HepG2 (cell line): ENCODE data around the gene SNX9. TPM values are rescaled to one million over a fixed set of nuclear protein-coding genes. Genes with fewer than 3 reads are reported as not detected.

Experiments used
- ATF7-NPFF ChIP-seq: sonication (generic); formaldehyde crosslinking; IDR thresholded peaks from 2 replicates; pipeline ENCODE4 v1.8.1; 2023; ENCODE audit warnings: mild to moderate bottlenecking, low read depth, missing genetic modification reagents, moderate library complexity
- CHCHD3 ChIP-seq: sonication (generic); formaldehyde crosslinking; IDR thresholded peaks from 2 replicates; pipeline ENCODE4 v1.8.0; 2022; ENCODE audit warnings: mild to moderate bottlenecking, missing genetic modification reagents, moderate library complexity
- HNRNPK ChIP-seq: fragments of 200-400 bp; formaldehyde crosslinking; IDR thresholded peaks from 2 replicates; pipeline ENCODE4 v1.6.1; 2018; ENCODE audit warnings: low read length, low read depth, moderate library complexity, mild to moderate bottlenecking; ENCODE audit not compliant: poor library complexity, severe bottlenecking
- IRF2 ChIP-seq: IDR thresholded peaks from 2 replicates; pipeline ENCODE4 v1.6.1; 2018; ENCODE audit warnings: missing genetic modification reagents, missing compliant biosample characterization
- NR2F1 ChIP-seq, 2 experiments: fragments of 450-650 bp in 1 of 2; formaldehyde crosslinking in 1 of 2; IDR thresholded peaks; 2 replicates each; pipeline versions ENCODE4 v1.5.0 to v1.6.1; 2016 to 2020; ENCODE audit warnings: mild to moderate bottlenecking in 1 of 2, missing compliant biosample characterization in 1 of 2, missing genetic modification reagents in 1 of 2, moderate library complexity in 1 of 2
- STAT5B ChIP-seq: sonication (generic); formaldehyde crosslinking; IDR thresholded peaks from 2 replicates; pipeline ENCODE4 v1.4.0; 2020; ENCODE audit warnings: missing genetic modification reagents
- ZNF501 ChIP-seq: sonication (generic); formaldehyde crosslinking; IDR thresholded peaks from 2 replicates; pipeline ENCODE4 v1.5.1; 2020; ENCODE audit warnings: mild to moderate bottlenecking, moderate library complexity, missing genetic modification reagents
- ZSCAN20 ChIP-seq: sonication (generic); formaldehyde crosslinking; IDR thresholded peaks from 2 replicates; pipeline ENCODE4 v1.4.0; 2020; ENCODE audit warnings: missing genetic modification reagents, mild to moderate bottlenecking, borderline replicate concordance
- polyA plus RNA-seq, 8 experiments: library from polyadenylated mRNA; depleted of rRNA in 3 of 8; stranded (reverse) in 7 of 8; unstranded in 1 of 8; fragments of >200 nt; fragmentation: Illumina TruSeq in 4 of 8; extraction: Trizol in 4 of 8; gene quantifications; 2 replicates each; pipeline versions ENCODE4 v1.2.1 to v1.2.3, GENCODE V29; 2011 to 2016; ENCODE audit warnings: low read depth in 4 of 8, missing spikeins in 1 of 8, mixed read lengths in 1 of 8; ENCODE audit not compliant: insufficient read depth in 1 of 8
- total RNA-seq, 5 experiments: library from RNA; depleted of rRNA; stranded (reverse); fragments of >200 nt; fragmentation: Illumina TruSeq; extraction: Trizol; gene quantifications; 2 replicates each; pipeline ENCODE4 v1.2.3, GENCODE V29; 2016; ENCODE audit warnings: low read depth in 1 of 5
- TF ChIP-seq, protein P1 (sequence below): sonication (generic); formaldehyde crosslinking; IDR thresholded peaks from 2 replicates; pipeline ENCODE4 v1.8.1; 2023; ENCODE audit warnings: mild to moderate bottlenecking, missing genetic modification reagents
- TF ChIP-seq, protein P2 (sequence below), 2 experiments: sonication (generic) in 1 of 2; formaldehyde crosslinking in 1 of 2; IDR thresholded peaks; 2 replicates each; pipeline versions ENCODE4 v1.4.0 to v1.6.1; 2018 to 2020; ENCODE audit warnings: missing genetic modification reagents in 2 of 2, borderline replicate concordance in 1 of 2, low read depth in 1 of 2, mild to moderate bottlenecking in 1 of 2, missing biosample characterization in 1 of 2
- TF ChIP-seq, protein P3 (sequence below): sonication (generic); formaldehyde crosslinking; IDR thresholded peaks from 2 replicates; pipeline ENCODE4 v1.4.0; 2020; ENCODE audit warnings: mild to moderate bottlenecking, missing genetic modification reagents, borderline replicate concordance
- TF ChIP-seq, protein P4 (sequence below): sonication (generic); formaldehyde crosslinking; IDR thresholded peaks from 2 replicates; pipeline ENCODE4 v1.4.0; 2020; ENCODE audit warnings: mild to moderate bottlenecking, missing genetic modification reagents
- TF ChIP-seq, protein P5 (sequence below): IDR thresholded peaks from 2 replicates; pipeline ENCODE4 v1.6.1; 2016; ENCODE audit warnings: mild to moderate bottlenecking, missing biosample characterization, missing genetic modification reagents
- TF ChIP-seq, protein P6 (sequence below): sonication (generic); formaldehyde crosslinking; IDR thresholded peaks from 2 replicates; pipeline ENCODE4 v1.5.0; 2020; ENCODE audit warnings: missing genetic modification reagents
- TF ChIP-seq, protein P7 (sequence below): sonication (generic); formaldehyde crosslinking; IDR thresholded peaks from 2 replicates; pipeline ENCODE4 v1.9.0; 2022; ENCODE audit warnings: low read depth, missing genetic modification reagents

SNX9 gene
- total and polyA plus RNA-seq, 2 of the 13 experiments (the other 11 are each of a cell fraction or from before 2014, with no cell fraction given) = 21.9 to 36.0 TPM

DNA sequence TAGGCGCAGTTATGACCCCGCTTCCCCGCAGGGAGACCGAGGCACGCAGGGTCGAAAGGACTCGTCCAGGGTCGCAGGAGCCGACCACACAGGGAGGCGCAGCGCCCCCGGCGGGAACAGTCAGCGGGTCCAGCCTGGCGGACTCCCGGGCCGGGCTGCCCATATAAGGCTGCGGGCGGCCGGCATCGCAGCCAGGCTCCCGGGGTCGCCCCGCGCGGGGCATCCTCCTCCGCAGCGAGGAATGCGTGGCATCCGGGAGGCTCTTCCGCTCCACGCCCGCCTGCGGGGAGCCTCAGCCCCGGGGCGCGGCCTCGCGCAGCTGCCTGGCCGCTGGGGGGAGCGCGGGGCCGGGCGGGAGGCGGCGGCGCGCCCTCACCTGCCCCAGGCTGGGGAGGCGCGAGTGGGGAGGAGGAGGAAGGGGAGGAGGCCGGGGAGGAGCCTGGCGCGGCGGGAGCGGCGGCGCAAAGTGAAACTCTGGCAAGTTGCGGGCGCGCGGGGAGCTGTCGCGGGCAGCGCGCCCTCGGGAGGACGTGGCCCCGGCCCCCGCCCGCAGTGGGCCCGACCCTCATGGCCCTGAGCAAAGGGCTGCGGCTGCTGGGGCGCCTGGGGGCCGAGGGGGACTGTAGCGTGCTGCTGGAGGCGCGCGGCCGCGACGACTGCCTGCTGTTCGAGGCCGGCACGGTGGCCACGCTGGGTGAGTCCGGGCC, 158.5 kb downstream of the SNX9 start, which contains the start of gene SYNJ2 (continued):
- TF ChIP-seq, protein P1, sequence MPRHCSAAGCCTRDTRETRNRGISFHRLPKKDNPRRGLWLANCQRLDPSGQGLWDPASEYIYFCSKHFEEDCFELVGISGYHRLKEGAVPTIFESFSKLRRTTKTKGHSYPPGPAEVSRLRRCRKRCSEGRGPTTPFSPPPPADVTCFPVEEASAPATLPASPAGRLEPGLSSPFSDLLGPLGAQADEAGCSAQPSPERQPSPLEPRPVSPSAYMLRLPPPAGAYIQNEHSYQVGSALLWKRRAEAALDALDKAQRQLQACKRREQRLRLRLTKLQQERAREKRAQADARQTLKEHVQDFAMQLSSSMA (CRISPR knock-in tag) = peak; percentile 84
- TF ChIP-seq ZNF501 (CRISPR knock-in tag) = peak; percentile 69
- TF ChIP-seq, protein P2, sequence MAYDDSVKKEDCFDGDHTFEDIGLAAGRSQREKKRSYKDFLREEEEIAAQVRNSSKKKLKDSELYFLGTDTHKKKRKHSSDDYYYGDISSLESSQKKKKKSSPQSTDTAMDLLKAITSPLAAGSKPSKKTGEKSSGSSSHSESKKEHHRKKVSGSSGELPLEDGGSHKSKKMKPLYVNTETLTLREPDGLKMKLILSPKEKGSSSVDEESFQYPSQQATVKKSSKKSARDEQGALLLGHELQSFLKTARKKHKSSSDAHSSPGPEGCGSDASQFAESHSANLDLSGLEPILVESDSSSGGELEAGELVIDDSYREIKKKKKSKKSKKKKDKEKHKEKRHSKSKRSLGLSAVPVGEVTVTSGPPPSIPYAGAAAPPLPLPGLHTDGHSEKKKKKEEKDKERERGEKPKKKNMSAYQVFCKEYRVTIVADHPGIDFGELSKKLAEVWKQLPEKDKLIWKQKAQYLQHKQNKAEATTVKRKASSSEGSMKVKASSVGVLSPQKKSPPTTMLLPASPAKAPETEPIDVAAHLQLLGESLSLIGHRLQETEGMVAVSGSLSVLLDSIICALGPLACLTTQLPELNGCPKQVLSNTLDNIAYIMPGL (CRISPR knock-in tag; IDR thresholded peaks at IDR 0.05; ENCODE audit: borderline replicate concordance in 1 of 2, low read depth in 1 of 2) = peak; percentile 60 to 75; a peak in 3 of 4 replicates
- TF ChIP-seq, protein P3, sequence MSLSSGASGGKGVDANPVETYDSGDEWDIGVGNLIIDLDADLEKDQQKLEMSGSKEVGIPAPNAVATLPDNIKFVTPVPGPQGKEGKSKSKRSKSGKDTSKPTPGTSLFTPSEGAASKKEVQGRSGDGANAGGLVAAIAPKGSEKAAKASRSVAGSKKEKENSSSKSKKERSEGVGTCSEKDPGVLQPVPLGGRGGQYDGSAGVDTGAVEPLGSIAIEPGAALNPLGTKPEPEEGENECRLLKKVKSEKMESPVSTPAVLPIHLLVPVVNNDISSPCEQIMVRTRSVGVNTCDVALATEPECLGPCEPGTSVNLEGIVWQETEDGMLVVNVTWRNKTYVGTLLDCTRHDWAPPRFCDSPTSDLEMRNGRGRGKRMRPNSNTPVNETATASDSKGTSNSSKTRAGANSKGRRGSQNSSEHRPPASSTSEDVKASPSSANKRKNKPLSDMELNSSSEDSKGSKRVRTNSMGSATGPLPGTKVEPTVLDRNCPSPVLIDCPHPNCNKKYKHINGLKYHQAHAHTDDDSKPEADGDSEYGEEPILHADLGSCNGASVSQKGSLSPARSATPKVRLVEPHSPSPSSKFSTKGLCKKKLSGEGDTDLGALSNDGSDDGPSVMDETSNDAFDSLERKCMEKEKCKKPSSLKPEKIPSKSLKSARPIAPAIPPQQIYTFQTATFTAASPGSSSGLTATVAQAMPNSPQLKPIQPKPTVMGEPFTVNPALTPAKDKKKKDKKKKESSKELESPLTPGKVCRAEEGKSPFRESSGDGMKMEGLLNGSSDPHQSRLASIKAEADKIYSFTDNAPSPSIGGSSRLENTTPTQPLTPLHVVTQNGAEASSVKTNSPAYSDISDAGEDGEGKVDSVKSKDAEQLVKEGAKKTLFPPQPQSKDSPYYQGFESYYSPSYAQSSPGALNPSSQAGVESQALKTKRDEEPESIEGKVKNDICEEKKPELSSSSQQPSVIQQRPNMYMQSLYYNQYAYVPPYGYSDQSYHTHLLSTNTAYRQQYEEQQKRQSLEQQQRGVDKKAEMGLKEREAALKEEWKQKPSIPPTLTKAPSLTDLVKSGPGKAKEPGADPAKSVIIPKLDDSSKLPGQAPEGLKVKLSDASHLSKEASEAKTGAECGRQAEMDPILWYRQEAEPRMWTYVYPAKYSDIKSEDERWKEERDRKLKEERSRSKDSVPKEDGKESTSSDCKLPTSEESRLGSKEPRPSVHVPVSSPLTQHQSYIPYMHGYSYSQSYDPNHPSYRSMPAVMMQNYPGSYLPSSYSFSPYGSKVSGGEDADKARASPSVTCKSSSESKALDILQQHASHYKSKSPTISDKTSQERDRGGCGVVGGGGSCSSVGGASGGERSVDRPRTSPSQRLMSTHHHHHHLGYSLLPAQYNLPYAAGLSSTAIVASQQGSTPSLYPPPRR (CRISPR knock-in tag) = 0 out of 2 replicates have a peak, but pooled peaks have one; percentile 5
- TF ChIP-seq, protein P4, sequence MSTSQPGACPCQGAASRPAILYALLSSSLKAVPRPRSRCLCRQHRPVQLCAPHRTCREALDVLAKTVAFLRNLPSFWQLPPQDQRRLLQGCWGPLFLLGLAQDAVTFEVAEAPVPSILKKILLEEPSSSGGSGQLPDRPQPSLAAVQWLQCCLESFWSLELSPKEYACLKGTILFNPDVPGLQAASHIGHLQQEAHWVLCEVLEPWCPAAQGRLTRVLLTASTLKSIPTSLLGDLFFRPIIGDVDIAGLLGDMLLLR (CRISPR knock-in tag) = 0 out of 2 replicates have a peak, but pooled peaks have one; percentile 35
- peak; percentile 93 for TF ChIP-seq ZSCAN20
- peak; percentile 81; the same call in 1 of the 2 replicates for TF ChIP-seq CHCHD3
- peak; percentile 90 for TF ChIP-seq ATF7-NPFF (CRISPR knock-in tag)
- TF ChIP-seq, protein P5, sequence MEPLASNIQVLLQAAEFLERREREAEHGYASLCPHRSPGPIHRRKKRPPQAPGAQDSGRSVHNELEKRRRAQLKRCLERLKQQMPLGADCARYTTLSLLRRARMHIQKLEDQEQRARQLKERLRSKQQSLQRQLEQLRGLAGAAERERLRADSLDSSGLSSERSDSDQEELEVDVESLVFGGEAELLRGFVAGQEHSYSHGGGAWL = peak; percentile 34
- peak; percentile 83 for TF ChIP-seq HNRNPK
- TF ChIP-seq, protein P6, sequence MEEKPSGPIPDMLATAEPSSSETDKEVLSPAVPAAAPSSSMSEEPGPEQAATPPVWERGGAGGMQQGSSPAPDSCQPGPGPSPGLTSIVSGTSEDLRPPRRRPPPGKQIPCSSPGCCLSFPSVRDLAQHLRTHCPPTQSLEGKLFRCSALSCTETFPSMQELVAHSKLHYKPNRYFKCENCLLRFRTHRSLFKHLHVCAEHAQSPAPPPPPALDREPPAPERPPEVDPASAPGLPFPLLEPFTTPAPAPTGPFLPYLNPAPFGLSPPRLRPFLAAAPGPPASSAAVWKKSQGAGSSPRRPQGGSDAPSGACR (CRISPR knock-in tag) = 0 out of 2 replicates have a peak, but pooled peaks have one; percentile 55
- TF ChIP-seq, protein P7, sequence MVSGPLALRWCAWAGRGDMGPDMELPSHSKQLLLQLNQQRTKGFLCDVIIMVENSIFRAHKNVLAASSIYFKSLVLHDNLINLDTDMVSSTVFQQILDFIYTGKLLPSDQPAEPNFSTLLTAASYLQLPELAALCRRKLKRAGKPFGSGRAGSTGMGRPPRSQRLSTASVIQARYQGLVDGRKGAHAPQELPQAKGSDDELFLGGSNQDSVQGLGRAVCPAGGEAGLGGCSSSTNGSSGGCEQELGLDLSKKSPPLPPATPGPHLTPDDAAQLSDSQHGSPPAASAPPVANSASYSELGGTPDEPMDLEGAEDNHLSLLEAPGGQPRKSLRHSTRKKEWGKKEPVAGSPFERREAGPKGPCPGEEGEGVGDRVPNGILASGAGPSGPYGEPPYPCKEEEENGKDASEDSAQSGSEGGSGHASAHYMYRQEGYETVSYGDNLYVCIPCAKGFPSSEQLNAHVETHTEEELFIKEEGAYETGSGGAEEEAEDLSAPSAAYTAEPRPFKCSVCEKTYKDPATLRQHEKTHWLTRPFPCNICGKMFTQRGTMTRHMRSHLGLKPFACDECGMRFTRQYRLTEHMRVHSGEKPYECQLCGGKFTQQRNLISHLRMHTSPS (CRISPR knock-in tag) = peak; percentile 62; the same call in 1 of the 2 replicates
- peak in 1 of 2 experiments; percentile 49; a peak in 1 of 4 replicates for TF ChIP-seq NR2F1 (CRISPR knock-in tag; IDR thresholded peaks at IDR 0.05)
- no peak for TF ChIP-seq STAT5B (CRISPR knock-in tag)
- 0 out of 2 replicates have a peak, but pooled peaks have one; percentile 18 for TF ChIP-seq IRF2 (CRISPR knock-in tag)
